Measurements from ENCODE around the gene PDE3B. TPM values are rescaled to one million over a fixed set of nuclear protein-coding genes. Genes with fewer than 3 reads are reported as not detected.
A peak's percentile ranks its signal among the peaks of the same experiment; 100 is the strongest.

PDE3B gene
- total RNA-seq, 1 donor, result 0.43 TPM

DNA sequence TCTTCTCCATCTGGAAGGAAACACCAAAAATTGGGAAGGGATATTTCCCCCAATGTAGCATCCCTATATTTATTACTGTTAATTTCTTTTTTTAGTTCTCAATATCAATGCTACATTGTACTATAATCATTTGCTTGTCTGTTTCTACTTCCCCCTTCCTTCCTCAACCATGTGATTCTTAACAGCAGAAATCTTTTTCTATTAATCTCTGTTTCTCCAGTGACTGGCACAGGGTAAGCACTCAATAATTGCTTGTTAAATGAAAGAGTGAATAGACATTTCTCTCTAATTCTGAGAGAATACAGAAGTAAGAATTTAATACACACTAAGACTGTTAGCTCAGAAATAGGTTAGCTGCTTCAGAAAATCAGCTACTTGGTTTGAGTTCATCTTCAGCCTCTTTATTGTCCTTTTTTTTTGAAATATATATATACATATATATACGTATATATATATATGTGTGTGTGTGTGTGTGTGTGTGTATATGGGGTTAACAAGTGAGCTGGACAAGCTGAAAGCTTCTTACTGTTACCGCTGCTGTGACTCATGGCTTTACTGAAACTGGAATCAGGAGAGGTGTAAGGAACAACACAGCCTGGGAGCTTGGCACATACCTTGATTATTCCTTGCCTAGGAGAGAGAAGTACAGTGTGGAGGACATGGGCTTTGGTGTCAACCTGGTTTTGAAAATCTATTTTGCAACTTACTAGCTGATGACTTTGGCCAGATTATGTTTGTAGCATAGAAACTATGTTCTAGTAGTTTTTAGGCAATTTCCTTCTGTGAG lies 26.2 kb upstream of the PDE3B start:
- H3K4me3 ChIP-seq (ENCODE audit: low read depth, low read length), result no peak overlapping the region
- no peak for DNase-seq (ENCODE audit: low read depth)
- TF ChIP-seq, protein P1, sequence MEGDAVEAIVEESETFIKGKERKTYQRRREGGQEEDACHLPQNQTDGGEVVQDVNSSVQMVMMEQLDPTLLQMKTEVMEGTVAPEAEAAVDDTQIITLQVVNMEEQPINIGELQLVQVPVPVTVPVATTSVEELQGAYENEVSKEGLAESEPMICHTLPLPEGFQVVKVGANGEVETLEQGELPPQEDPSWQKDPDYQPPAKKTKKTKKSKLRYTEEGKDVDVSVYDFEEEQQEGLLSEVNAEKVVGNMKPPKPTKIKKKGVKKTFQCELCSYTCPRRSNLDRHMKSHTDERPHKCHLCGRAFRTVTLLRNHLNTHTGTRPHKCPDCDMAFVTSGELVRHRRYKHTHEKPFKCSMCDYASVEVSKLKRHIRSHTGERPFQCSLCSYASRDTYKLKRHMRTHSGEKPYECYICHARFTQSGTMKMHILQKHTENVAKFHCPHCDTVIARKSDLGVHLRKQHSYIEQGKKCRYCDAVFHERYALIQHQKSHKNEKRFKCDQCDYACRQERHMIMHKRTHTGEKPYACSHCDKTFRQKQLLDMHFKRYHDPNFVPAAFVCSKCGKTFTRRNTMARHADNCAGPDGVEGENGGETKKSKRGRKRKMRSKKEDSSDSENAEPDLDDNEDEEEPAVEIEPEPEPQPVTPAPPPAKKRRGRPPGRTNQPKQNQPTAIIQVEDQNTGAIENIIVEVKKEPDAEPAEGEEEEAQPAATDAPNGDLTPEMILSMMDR (IDR thresholded peaks at IDR 0.05; ENCODE audit: insufficient read depth, low read depth, low read length), result no peak

DNA sequence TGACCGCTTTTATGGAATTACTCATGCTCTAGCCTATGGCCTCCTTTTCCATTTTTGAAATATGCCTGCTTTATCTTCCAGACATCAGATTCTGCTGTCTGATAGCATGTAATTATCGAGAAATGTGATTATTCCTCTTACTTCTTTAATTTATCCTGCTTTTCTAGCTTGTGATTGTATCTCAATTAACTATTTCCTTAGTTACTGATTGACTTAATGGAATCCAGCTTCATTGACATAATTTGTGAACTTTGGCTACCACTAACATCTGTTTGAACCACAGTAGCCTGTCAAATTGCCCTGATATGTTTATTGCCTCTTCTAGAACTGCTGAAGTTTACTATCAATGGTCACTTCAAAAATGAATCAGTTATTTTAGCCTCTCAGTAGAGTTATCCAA lies 25.5 kb upstream of the PDE3B start:
- no peak for DNase-seq (ENCODE audit: low read depth)
- H3K4me3 ChIP-seq (ENCODE audit: low read depth, low read length), result no peak overlapping the region
- TF ChIP-seq, protein P1 (IDR thresholded peaks at IDR 0.05; ENCODE audit: insufficient read depth, low read depth, low read length), result no peak

DNA sequence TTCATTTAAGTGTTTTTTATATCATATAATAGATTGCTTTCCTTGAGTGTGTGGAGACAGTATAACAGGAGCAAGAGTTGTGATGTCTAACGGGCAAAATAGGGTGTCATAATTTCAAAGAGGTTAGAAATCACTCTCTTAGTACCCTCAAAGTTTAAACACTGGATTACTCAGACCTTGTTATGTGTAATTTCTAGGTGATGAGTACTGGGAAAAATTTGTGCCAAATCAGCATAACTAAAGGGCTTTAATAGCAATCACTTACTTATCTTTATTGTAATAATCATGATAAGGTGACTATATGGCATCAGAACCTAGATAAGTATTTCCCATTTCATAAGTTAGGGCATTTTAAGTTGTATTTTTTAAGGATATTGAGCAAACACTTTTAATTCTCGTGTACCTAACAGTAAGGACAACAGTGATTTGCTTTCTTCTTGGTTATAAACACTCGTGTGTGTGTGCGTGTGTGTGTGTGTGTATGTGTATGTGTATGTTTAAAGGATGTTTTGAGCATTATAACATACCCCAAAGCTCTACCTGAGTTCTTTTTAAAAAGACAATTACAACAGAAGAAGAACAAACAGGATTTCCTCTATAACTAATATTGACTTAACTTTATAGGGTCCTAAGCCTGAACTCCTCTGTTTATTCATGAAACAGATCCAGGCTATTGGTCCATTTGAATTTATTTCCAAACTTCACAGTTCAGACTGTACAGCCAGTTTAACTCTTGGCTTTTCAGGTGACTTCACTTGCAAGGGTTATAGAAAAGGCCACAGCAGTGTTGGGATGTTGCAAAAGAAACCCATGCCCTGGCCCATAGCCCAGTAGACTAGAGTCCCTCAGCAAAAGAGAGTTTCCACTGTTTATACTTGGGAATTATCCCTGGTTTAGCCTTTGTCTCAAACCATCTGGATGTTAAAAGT lies 23.7 kb upstream of the PDE3B start:
- TF ChIP-seq, protein P1 (IDR thresholded peaks at IDR 0.05; ENCODE audit: insufficient read depth, low read depth, low read length), result no peak
- no peak overlapping the region for H3K4me3 ChIP-seq (ENCODE audit: low read depth, low read length)
- DNase-seq (ENCODE audit: low read depth), result peak; percentile 87

DNA sequence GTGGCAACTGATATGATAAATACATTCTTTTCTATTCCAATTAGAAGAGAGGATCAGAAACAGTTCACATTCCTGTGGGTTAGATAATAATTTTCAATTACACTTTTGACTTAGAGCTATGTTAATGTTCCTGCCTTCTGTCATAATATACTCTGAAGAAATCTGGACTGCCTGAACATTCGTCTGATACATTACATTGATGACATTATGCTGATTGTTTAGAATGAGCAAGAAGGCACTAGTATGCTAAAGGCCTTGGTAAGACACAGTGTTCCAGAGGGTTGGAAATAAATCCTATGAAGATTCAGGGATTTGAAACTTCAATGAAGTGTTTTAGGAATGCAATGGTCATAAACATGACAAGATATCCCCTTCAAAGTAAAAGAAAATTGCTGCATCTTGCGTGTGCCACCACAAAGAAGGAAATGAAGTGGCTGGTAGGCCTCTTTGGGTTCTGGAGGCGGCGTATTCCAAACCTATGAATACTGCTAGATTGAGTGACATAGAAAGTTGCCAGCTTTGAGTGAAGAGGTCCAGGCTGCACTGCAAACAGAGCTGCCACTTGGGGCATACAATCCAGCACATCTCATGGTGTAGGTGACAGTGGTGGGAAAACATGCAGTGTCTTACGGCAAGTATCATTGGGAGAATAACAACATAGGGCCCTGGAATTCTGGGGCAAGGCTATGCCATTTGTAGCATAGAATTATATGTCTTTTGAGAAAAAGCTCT lies 21.2 kb upstream of the PDE3B start:
- DNase-seq (ENCODE audit: low read depth), result peak; percentile 65
- TF ChIP-seq, protein P1 (IDR thresholded peaks at IDR 0.05; ENCODE audit: insufficient read depth, low read depth, low read length), result no peak
- no peak overlapping the region for H3K4me3 ChIP-seq (ENCODE audit: low read depth, low read length)

DNA sequence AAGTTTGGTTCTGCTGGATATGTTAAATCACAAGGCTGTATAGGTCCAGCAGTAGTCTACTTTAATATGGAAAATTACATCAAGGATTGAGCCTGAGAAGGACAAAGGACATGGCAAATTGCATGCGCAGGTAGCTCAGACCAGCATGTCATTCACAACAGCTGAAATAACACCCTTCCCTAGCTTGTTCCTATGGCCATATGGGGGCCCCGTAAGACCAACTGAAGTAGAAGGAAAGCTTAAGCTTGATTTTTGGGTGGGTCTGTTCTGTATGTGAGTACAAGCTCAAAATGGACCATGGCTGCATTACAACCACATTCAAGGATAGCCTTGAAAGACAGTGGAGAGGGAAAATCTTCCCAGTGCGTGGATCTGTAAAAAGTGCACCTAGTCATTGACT lies 20.6 kb upstream of the PDE3B start:
- TF ChIP-seq, protein P1 (IDR thresholded peaks at IDR 0.05; ENCODE audit: insufficient read depth, low read depth, low read length), result no peak
- DNase-seq (ENCODE audit: low read depth), result no peak
- H3K4me3 ChIP-seq (ENCODE audit: low read depth, low read length), result no peak overlapping the region

DNA sequence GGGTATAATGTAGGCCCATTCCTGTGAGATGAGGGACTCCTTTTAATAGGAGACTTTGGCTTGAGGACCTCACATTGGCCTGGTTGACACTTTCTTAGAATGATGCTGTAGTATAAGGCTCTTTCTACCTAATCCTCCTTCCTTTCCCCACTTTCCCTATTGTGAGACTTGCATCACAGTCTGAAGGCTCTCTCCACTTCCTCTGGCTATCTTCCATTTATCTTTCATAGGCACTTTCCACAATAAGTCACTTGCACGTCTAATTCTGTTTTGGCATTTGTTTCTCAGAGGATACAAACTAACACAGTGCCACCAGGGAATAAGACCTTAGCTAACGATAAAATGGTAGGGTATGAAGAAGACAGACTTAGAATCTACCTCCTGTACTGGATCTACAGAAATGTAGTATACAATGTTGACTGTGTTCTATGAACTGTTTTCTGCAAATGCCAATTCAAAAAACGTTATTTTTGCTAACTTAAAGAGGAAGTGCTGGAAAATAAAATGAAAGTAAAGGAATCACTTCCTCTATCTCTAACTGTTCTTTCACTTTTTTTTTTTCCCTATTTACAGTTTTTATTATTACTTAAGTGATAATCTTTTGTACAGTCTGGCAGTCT lies 17.9 kb upstream of the PDE3B start:
- H3K4me3 ChIP-seq (ENCODE audit: low read depth, low read length), result no peak overlapping the region
- TF ChIP-seq, protein P1 (IDR thresholded peaks at IDR 0.05; ENCODE audit: insufficient read depth, low read depth, low read length), result no peak
- DNase-seq (ENCODE audit: low read depth), result no peak

All from fibroblast of villous mesenchyme (primary cell).